Breast epithelium (tissue), 4 donors: ENCODE results near the gene CDH26. TPM values are rescaled to one million over a fixed set of nuclear protein-coding genes. Genes with fewer than 3 reads are reported as not detected.

Experiments used
- DNase-seq, 2 donors: peaks; one replicate each; pipeline ENCODE4 v3.0.0-alpha.2; 2019; ENCODE audit warnings: low spot score in 2 of 2
- H3K27ac ChIP-seq, 2 donors: fragments of 200-600 bp; sonication (generic) in 1 of 2; one replicate each; pipeline ENCODE4 v1.5.1; 2016 to 2019; ENCODE audit warnings: mild to moderate bottlenecking in 1 of 2
- H3K27me3 ChIP-seq, 2 donors: fragments of 200-600 bp; sonication (generic) in 1 of 2; one replicate each; pipeline versions ENCODE4 v1.5.1 to v1.6.0; 2017 to 2019; ENCODE audit warnings: control low read depth in 1 of 2, mild to moderate bottlenecking in 1 of 2
- H3K36me3 ChIP-seq: fragments of 200-600 bp; one replicate; pipeline ENCODE4 v1.5.1; 2019
- H3K4me1 ChIP-seq, 2 donors: fragments of 200-600 bp; sonication (generic); one replicate each; pipeline ENCODE4 v1.5.1; 2016 to 2019; ENCODE audit warnings: control low read depth in 1 of 2
- H3K4me3 ChIP-seq, 3 donors: fragments of 200-600 bp; sonication (generic); 1 replicate in 2 of 3; 2 replicates in 1 of 3; pipeline ENCODE4 v1.5.1; 2016 to 2019; ENCODE audit warnings: mild to moderate bottlenecking in 3 of 3, moderate library complexity in 2 of 3
- H3K9me3 ChIP-seq, 2 donors: fragments of 200-600 bp; sonication (generic) in 1 of 2; one replicate each; pipeline ENCODE4 v1.5.1; 2016 to 2019; ENCODE audit warnings: control low read depth in 1 of 2
- POLR2A ChIP-seq: fragments of 450-650 bp; IDR thresholded peaks from one replicate; pipeline ENCODE4 v1.6.1; 2016; ENCODE audit warnings: antibody characterized with exemption, mild to moderate bottlenecking, moderate library complexity
- POLR2AphosphoS5 ChIP-seq, 3 donors: sonication (generic); formaldehyde crosslinking; IDR thresholded peaks; one replicate each; pipeline ENCODE4 v1.6.1; 2017; ENCODE audit warnings: antibody characterized with exemption in 3 of 3
- intact Hi-C: fragments of 100-400 bp; cut with DNase I; formaldehyde crosslinking; loops from one replicate; pipeline ENCODE4 v1.15.1; 2023; ENCODE audit warnings: low total_unique reads
- total RNA-seq, 3 donors: library from RNA; depleted of rRNA; stranded (reverse); fragments of >200 nt; gene quantifications; one replicate each; pipeline ENCODE4 v1.1.0, GENCODE V29; 2016
- TF ChIP-seq, protein P1 (sequence below), 3 donors: fragments of 450-650 bp; IDR thresholded peaks; one replicate each; pipeline ENCODE4 v1.5.1; 2016 to 2017; ENCODE audit warnings: antibody characterized with exemption in 3 of 3, mild to moderate bottlenecking in 3 of 3, moderate library complexity in 3 of 3

CDH26 gene
- total RNA-seq, 3 donors from 2014 or later: 1.6 to 3.1 (median 2.1) TPM

DNA sequence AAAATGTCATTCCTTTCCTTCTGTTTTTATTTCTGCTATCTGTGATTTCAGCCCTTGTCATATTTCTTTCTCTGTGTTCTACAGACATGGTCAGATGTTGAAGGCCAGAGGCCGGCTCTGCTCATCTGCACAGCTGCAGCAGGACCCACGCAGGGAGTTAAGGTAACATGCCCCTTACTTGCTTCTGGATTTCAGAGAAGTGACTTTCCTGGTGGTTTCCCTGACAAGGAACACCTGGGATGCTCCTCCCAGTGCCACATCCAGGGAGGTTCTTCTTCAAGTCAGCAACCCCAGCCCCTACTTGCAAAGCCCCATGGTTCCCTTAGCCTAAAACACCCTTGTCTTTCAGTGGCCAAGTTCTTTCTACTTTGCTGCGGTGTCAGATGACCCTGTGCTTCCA, 41.3 kb downstream of the CDH26 start:
- DNase-seq: no peak
- TF ChIP-seq, protein P1, sequence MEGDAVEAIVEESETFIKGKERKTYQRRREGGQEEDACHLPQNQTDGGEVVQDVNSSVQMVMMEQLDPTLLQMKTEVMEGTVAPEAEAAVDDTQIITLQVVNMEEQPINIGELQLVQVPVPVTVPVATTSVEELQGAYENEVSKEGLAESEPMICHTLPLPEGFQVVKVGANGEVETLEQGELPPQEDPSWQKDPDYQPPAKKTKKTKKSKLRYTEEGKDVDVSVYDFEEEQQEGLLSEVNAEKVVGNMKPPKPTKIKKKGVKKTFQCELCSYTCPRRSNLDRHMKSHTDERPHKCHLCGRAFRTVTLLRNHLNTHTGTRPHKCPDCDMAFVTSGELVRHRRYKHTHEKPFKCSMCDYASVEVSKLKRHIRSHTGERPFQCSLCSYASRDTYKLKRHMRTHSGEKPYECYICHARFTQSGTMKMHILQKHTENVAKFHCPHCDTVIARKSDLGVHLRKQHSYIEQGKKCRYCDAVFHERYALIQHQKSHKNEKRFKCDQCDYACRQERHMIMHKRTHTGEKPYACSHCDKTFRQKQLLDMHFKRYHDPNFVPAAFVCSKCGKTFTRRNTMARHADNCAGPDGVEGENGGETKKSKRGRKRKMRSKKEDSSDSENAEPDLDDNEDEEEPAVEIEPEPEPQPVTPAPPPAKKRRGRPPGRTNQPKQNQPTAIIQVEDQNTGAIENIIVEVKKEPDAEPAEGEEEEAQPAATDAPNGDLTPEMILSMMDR (IDR thresholded peaks at IDR 0.05): no peak
- TF ChIP-seq POLR2AphosphoS5 (IDR thresholded peaks at IDR 0.05) (no peak), POLR2A (no peak)
- peaks cover 0 to 6% of the 10 kb centered on the region in 2 donors for H3K4me1 ChIP-seq

GRCh38 chr20:60000271-60001042, 42.2 kb downstream of the CDH26 start:
- Histone ChIP-seq H3K4me3 (no peak overlapping the region), H3K36me3 (no peaks in the 10 kb centered on the region), H3K27ac (no peak overlapping the region), H3K9me3 (no peaks in the 10 kb centered on the region), H3K27me3 (no peaks in the 10 kb centered on the region), H3K4me1 (no peaks in the 10 kb centered on the region)
- intact Hi-C loops: no loop called here
- TF ChIP-seq POLR2A: no peak
- TF ChIP-seq POLR2AphosphoS5 (IDR thresholded peaks at IDR 0.05): no peak
- TF ChIP-seq, protein P1 (IDR thresholded peaks at IDR 0.05): no peak
- DNase-seq: no peak

More for the DNA sequence above, 41.3 kb downstream of the CDH26 start:
- no peaks in the 10 kb centered on the region for H3K9me3 ChIP-seq
- H3K27me3 ChIP-seq: no peaks in the 10 kb centered on the region
- H3K4me3 ChIP-seq: no peak overlapping the region
- intact Hi-C loops: no loop called here
- H3K36me3 ChIP-seq: no peaks in the 10 kb centered on the region
- no peak overlapping the region for H3K27ac ChIP-seq

GRCh38 chr20:60001108-60001507, 42.9 kb downstream of the CDH26 start:
- TF ChIP-seq POLR2A (no peak), POLR2AphosphoS5 (IDR thresholded peaks at IDR 0.05) (no peak)
- TF ChIP-seq, protein P1 (IDR thresholded peaks at IDR 0.05): no peak
- no peaks in the 10 kb centered on the region for H3K36me3 ChIP-seq
- DNase-seq: no peak
- no peak overlapping the region for H3K27ac ChIP-seq
- no peaks in the 10 kb centered on the region for H3K9me3 ChIP-seq
- no peak overlapping the region for H3K4me3 ChIP-seq
- H3K27me3 ChIP-seq: no peaks in the 10 kb centered on the region
- H3K4me1 ChIP-seq: no peaks in the 10 kb centered on the region
- intact Hi-C loops: no loop called here

- Histone ChIP-seq H3K4me3 (no peak overlapping the region), H3K9me3 (no peaks in the 10 kb centered on the region), H3K27me3 (no peaks in the 10 kb centered on the region), H3K4me1 (no peaks in the 10 kb centered on the region), H3K27ac (no peak overlapping the region), H3K36me3 (no peaks in the 10 kb centered on the region)
- no peak for DNase-seq
- intact Hi-C loops: no loop called here
- TF ChIP-seq, protein P1 (IDR thresholded peaks at IDR 0.05): no peak
- no peak for TF ChIP-seq POLR2A
- no peak for TF ChIP-seq POLR2AphosphoS5 (IDR thresholded peaks at IDR 0.05)
These were observed 45.6 kb downstream of the CDH26 start for GRCh38 chr20:60003776-60004175.

- DNase-seq: no peak
- H3K4me3 ChIP-seq: no peak overlapping the region
- no peaks in the 10 kb centered on the region for H3K36me3 ChIP-seq
- no peaks in the 10 kb centered on the region for H3K9me3 ChIP-seq
- H3K4me1 ChIP-seq: no peaks in the 10 kb centered on the region
- no peak for TF ChIP-seq POLR2A
- TF ChIP-seq, protein P1 (IDR thresholded peaks at IDR 0.05): no peak
- TF ChIP-seq POLR2AphosphoS5 (IDR thresholded peaks at IDR 0.05): no peak
- H3K27me3 ChIP-seq: no peaks in the 10 kb centered on the region
- no peak overlapping the region for H3K27ac ChIP-seq
- intact Hi-C loops: no loop called here
These were observed 48.0 kb downstream of the CDH26 start for GRCh38 chr20:60006261-60006660.
